AG04450 (cell line): ENCODE measurements around the gene EXOC4. TPM values are rescaled to one million over a fixed set of nuclear protein-coding genes. Genes with fewer than 3 reads are reported as not detected.

Experiments used
- CTCF ChIA-PET: fragments of 300-600, 350-600 bp; formaldehyde crosslinking; extraction: SDS; loops from one replicate; lab custom pipeline; 2022; ENCODE audit warnings: antibody characterized with exemption, inconsistent platforms; lab: Charles Lee
- POLR2A ChIA-PET: fragments of 350-600 bp; formaldehyde crosslinking; extraction: SDS; loops from one replicate; lab custom pipeline; 2021; ENCODE audit warnings: antibody characterized with exemption, inconsistent platforms; lab: Yijun Ruan, JAX
- DNase-seq: peaks from one replicate; pipeline ENCODE4 v3.0.0-alpha.2; 2011; ENCODE audit warnings: low read depth, low spot score
- H3K27ac ChIP-seq: one replicate; pipeline ENCODE4 v1.5.1; 2012; ENCODE audit warnings: low read depth, low read length, control low read depth
- H3K27me3 ChIP-seq: one replicate; pipeline ENCODE4 v1.6.0; 2012; ENCODE audit warnings: low read length; ENCODE audit not compliant: control insufficient read depth, insufficient read depth
- H3K4me3 ChIP-seq: 2 replicates; pipeline ENCODE4 v1.5.1; 2011; ENCODE audit warnings: mild to moderate bottlenecking, low read depth, low read length, control low read depth
- H3K9me3 ChIP-seq: 2 replicates; pipeline ENCODE4 v1.5.1; 2012; ENCODE audit warnings: low read length; ENCODE audit not compliant: control insufficient read depth, insufficient read depth
- polyA plus RNA-seq: library from polyadenylated mRNA; depleted of rRNA; stranded (reverse); fragments of >200 nt; gene quantifications from 2 replicates; pipeline ENCODE4 v1.2.3, GENCODE V29; 2011
- TF ChIP-seq, protein P1 (sequence below): IDR thresholded peaks from 2 replicates; pipeline ENCODE4 v1.5.1; 2011; ENCODE audit warnings: low read depth, low read length, control low read depth, inconsistent platforms

EXOC4 gene
- polyA plus RNA-seq, 1 experiment = 73.5 TPM

GRCh38 chr7:133614251-133614650 lies 361.4 kb downstream of the EXOC4 start:
- no peak for DNase-seq
- ChIA-PET CTCF (interaction anchor here (0.5 kb wide), 1 partner anchor 641 kb away, joined by 3 read pairs; no protein-coding TSS in a partner anchor), POLR2A (no interaction called here)
- TF ChIP-seq, protein P1, sequence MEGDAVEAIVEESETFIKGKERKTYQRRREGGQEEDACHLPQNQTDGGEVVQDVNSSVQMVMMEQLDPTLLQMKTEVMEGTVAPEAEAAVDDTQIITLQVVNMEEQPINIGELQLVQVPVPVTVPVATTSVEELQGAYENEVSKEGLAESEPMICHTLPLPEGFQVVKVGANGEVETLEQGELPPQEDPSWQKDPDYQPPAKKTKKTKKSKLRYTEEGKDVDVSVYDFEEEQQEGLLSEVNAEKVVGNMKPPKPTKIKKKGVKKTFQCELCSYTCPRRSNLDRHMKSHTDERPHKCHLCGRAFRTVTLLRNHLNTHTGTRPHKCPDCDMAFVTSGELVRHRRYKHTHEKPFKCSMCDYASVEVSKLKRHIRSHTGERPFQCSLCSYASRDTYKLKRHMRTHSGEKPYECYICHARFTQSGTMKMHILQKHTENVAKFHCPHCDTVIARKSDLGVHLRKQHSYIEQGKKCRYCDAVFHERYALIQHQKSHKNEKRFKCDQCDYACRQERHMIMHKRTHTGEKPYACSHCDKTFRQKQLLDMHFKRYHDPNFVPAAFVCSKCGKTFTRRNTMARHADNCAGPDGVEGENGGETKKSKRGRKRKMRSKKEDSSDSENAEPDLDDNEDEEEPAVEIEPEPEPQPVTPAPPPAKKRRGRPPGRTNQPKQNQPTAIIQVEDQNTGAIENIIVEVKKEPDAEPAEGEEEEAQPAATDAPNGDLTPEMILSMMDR = no peak
- H3K9me3 ChIP-seq = no peaks in the 10 kb centered on the region
- H3K4me3 ChIP-seq = no peak overlapping the region
- no peak overlapping the region for H3K27ac ChIP-seq
- no peaks in the 10 kb centered on the region for H3K27me3 ChIP-seq

DNA sequence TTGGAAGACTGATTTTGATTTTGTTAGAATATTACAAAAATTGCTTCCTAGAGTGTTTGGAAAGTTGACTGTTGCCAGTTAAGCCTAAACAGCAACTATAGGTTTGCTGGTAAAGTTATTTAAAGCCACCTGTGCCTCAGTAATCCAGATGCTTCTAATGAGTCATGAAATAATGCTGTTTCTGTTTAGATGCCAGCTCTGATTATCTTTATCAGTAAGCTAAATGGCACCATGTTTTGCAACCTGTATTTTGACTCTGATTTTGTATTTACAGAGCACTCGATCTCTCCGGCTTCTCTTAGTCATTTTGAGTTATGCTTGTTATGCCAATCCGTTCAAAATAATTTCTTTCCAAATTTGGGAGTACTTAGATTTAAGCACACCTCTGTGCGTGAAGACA lies 366.1 kb downstream of the EXOC4 start:
- TF ChIP-seq, protein P1 = no peak
- Histone ChIP-seq H3K9me3 (no peaks in the 10 kb centered on the region), H3K27me3 (no peaks in the 10 kb centered on the region), H3K4me3 (no peak overlapping the region), H3K27ac (no peak overlapping the region)
- ChIA-PET POLR2A (no interaction called here), CTCF (no interaction called here)
- DNase-seq = no peak

DNA sequence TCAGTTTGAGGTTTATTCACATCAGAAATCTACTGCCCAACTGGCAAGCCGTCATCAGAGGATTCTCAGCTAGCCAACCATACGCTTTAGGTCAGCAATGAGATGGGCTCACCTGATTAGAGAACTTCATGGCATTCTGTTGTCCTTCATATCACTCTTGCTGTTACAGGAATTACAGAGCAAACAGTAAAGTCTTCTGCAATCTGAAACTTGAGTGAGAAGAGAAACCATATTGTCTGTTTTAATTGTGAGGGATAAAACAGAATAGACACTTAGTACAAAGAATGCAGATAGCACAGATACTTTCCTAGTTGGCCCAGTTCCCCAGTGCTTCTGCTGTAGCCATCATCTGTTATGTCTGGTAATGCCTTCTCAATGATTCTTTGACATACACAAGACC lies 366.6 kb downstream of the EXOC4 start:
- DNase-seq = no peak
- Histone ChIP-seq H3K27ac (no peak overlapping the region), H3K4me3 (no peak overlapping the region), H3K9me3 (no peaks in the 10 kb centered on the region), H3K27me3 (no peaks in the 10 kb centered on the region)
- ChIA-PET POLR2A (no interaction called here), CTCF (no interaction called here)
- TF ChIP-seq, protein P1 = no peak

DNA sequence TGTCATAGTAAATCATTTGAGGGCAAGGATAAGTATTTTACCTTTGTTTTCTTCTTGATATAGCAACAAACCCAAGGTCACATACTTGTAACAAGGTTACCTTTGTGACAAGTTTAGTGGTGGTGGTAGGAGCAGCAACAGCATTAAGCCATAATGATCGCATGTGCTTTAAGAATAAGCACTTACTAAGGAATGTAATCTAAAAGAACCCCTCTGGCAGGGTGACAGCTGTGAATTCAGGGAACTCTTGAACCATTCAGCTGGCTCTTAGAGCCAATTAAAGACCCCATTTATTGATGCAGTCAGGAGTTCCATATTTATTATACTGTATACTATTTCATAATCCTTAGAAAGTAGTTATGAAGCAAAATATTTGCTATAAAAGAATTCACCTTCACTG lies 370.8 kb downstream of the EXOC4 start:
- DNase-seq = no peak
- TF ChIP-seq, protein P1 = no peak
- H3K27ac ChIP-seq = no peak overlapping the region
- H3K9me3 ChIP-seq = no peaks in the 10 kb centered on the region
- CTCF ChIA-PET = no interaction called here
- H3K27me3 ChIP-seq = no peaks in the 10 kb centered on the region
- POLR2A ChIA-PET = no interaction called here
- no peak overlapping the region for H3K4me3 ChIP-seq

DNA sequence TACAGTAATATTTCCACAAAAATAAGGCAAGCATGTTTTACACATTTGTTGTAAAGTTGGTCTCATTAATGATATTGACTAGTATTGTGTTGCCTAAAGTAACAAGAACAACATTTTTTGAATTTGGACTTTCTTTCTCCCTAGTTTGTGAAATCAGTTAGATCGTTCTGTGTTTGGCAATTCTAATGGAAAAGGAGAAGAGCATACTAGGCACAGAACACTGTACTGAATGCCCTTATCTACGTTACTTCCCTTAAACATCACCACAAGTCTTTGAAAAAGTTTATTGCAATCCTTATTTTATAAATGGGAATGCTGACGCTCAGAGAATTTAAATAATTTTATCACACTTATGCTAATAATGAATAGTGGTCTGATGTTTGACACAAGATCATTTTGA lies 372.2 kb downstream of the EXOC4 start:
- Histone ChIP-seq H3K27ac (no peak overlapping the region), H3K4me3 (no peak overlapping the region), H3K9me3 (no peaks in the 10 kb centered on the region), H3K27me3 (no peaks in the 10 kb centered on the region)
- CTCF ChIA-PET = no interaction called here
- DNase-seq = no peak
- TF ChIP-seq, protein P1 = no peak
- POLR2A ChIA-PET = no interaction called here
